ENCODE measurements around the gene MLLT3. TPM values are rescaled to one million over a fixed set of nuclear protein-coding genes. Genes with fewer than 3 reads are reported as not detected.
A peak's percentile ranks its signal among the peaks of the same experiment; 100 is the strongest.

MLLT3 gene
- total and polyA plus RNA-seq, 2 experiments from 2014 or later: 13.7 to 39.2 TPM

- Histone ChIP-seq H3K4me1 (ENCODE audit: insufficient read depth) (peaks cover 36% of the 10 kb centered on the region), H3K27ac (peak overlapping the region; percentile 10), H3K9me3 (ENCODE audit: low read depth) (no peaks in the 10 kb centered on the region), H3K9me2 (replicated peaks; ENCODE audit: insufficient read depth) (peaks cover 3% of the 10 kb centered on the region), H3K4me3 (no peak overlapping the region), H2AFZ (no peak overlapping the region), H3K36me3 (replicated peaks; ENCODE audit: insufficient read depth, low read depth) (no peaks in the 10 kb centered on the region), H3K4me2 (peak overlapping the region; percentile 49), H4K20me1 (ENCODE audit: insufficient read depth, poor library complexity, severe bottlenecking) (peaks cover 17% of the 10 kb centered on the region), H3K27me3 (no peaks in the 10 kb centered on the region), H3K79me2 (peaks cover 98% of the 10 kb centered on the region)
- WGBS (ENCODE audit: low lambda C conversion rate, missing lambda C conversion rate): 69% methylated on average over 2 of the region's 2 CpGs
- TF ChIP-seq CTCF (IDR thresholded peaks at IDR 0.05; ENCODE audit: poor library complexity) (no peak), EZH2phosphoT487 (IDR thresholded peaks at IDR 0.05; ENCODE audit: low read depth, severe bottlenecking, unreplicated experiment) (no peak), EZH2 (IDR thresholded peaks at IDR 0.05; ENCODE audit: borderline replicate concordance) (no peak)
- DNase-seq (ENCODE audit: low spot score): peak; percentile 28
Observed at GRCh38 chr9:20558566-20559016, 63.7 kb downstream of the MLLT3 start.

- Histone ChIP-seq H3K4me2 (peak overlapping the region; percentile 49), H3K9me2 (replicated peaks; ENCODE audit: insufficient read depth) (peaks cover 3% of the 10 kb centered on the region), H2AFZ (no peak overlapping the region), H3K4me1 (ENCODE audit: insufficient read depth) (peaks cover 30% of the 10 kb centered on the region), H4K20me1 (ENCODE audit: insufficient read depth, poor library complexity, severe bottlenecking) (peaks cover 17% of the 10 kb centered on the region), H3K27me3 (no peaks in the 10 kb centered on the region), H3K9me3 (ENCODE audit: low read depth) (no peaks in the 10 kb centered on the region), H3K4me3 (no peak overlapping the region), H3K36me3 (replicated peaks; ENCODE audit: insufficient read depth, low read depth) (no peaks in the 10 kb centered on the region), H3K79me2 (peaks cover 96% of the 10 kb centered on the region), H3K27ac (peak overlapping the region; percentile 10)
- 69% methylated on average over 5 of the region's 5 CpGs for whole genome bisulfite sequencing (ENCODE audit: low lambda C conversion rate, missing lambda C conversion rate)
- DNase-seq (ENCODE audit: low spot score): no peak
- TF ChIP-seq EZH2phosphoT487 (IDR thresholded peaks at IDR 0.05; ENCODE audit: low read depth, severe bottlenecking, unreplicated experiment): no peak
- no peak for TF ChIP-seq EZH2 (IDR thresholded peaks at IDR 0.05; ENCODE audit: borderline replicate concordance)
- no peak for TF ChIP-seq CTCF (IDR thresholded peaks at IDR 0.05; ENCODE audit: poor library complexity)
Observed at GRCh38 chr9:20557890-20558565, 64.3 kb downstream of the MLLT3 start.

GRCh38 chr9:20557285-20557684 is 65.0 kb downstream of the MLLT3 start:
- Histone ChIP-seq H3K27ac (no peak overlapping the region), H4K20me1 (ENCODE audit: insufficient read depth, poor library complexity, severe bottlenecking) (peaks cover 17% of the 10 kb centered on the region), H3K4me2 (no peak overlapping the region), H3K4me3 (no peak overlapping the region), H3K27me3 (no peaks in the 10 kb centered on the region), H3K4me1 (ENCODE audit: insufficient read depth) (peaks cover 26% of the 10 kb centered on the region), H3K9me3 (ENCODE audit: low read depth) (no peaks in the 10 kb centered on the region), H2AFZ (no peak overlapping the region), H3K9me2 (replicated peaks; ENCODE audit: insufficient read depth) (peaks cover 3% of the 10 kb centered on the region), H3K79me2 (peaks cover 98% of the 10 kb centered on the region), H3K36me3 (replicated peaks; ENCODE audit: insufficient read depth, low read depth) (no peaks in the 10 kb centered on the region)
- TF ChIP-seq EZH2phosphoT487 (IDR thresholded peaks at IDR 0.05; ENCODE audit: low read depth, severe bottlenecking, unreplicated experiment) (no peak), CTCF (IDR thresholded peaks at IDR 0.05; ENCODE audit: poor library complexity) (no peak), EZH2 (IDR thresholded peaks at IDR 0.05; ENCODE audit: borderline replicate concordance) (no peak)
- WGBS (ENCODE audit: low lambda C conversion rate, missing lambda C conversion rate): 100% methylated on average over 1 of the region's 1 CpG
- DNase-seq (ENCODE audit: low spot score): no peak
